SK-N-SH (cell line): Measurements from ENCODE around the gene RNF130. TPM values are rescaled to one million over a fixed set of nuclear protein-coding genes. Genes with fewer than 3 reads are reported as not detected.
A peak's percentile ranks its signal among the peaks of the same experiment; 100 is the strongest.

Experiments
- CTCF ChIA-PET: fragments of 300-600, 350-600 bp; formaldehyde crosslinking; extraction: SDS; loops from one replicate; lab custom pipeline; 2021; lab: Yijun Ruan, JAX
- POLR2A ChIA-PET: fragments of 350-600 bp; sonication (Branson Sonifier 250); formaldehyde crosslinking; extraction: SDS; loops from one replicate; lab custom pipeline; 2020; ENCODE audit warnings: antibody characterized with exemption, inconsistent platforms; lab: Yijun Ruan, JAX
- DNase-seq: peaks from one replicate; pipeline ENCODE4 v3.0.0; 2012
- H2AFZ ChIP-seq: fragments of 200-600 bp; sonication (generic); 2 replicates; pipeline ENCODE4 v1.8.1; 2016; ENCODE audit warnings: antibody characterized with exemption, mild to moderate bottlenecking, low read depth
- H3F3A ChIP-seq: fragments of 200-600 bp; sonication (generic); replicated peaks from 2 replicates; pipeline ENCODE3; 2016; ENCODE audit warnings: antibody characterized with exemption, mild to moderate bottlenecking; ENCODE audit not compliant: insufficient read depth
- H3K27ac ChIP-seq, 2 experiments: fragments of 200-500 bp in 1 of 2; fragments of 200-600 bp in 1 of 2; sonication (Bioruptor generic) in 1 of 2; sonication (generic), shearing (Covaris generic) in 1 of 2; 2 replicates each; pipeline versions ENCODE4 v1.5.1 to v1.6.1; 2014 to 2016; ENCODE audit warnings: low read depth in 2 of 2, inconsistent platforms in 1 of 2, low read length in 1 of 2, mild to moderate bottlenecking in 1 of 2, mixed read lengths in 1 of 2
- H3K27me3 ChIP-seq: fragments of 200-600 bp; sonication (generic), shearing (Covaris generic); 2 replicates; pipeline ENCODE4 v1.6.1; 2016; ENCODE audit warnings: mixed run types; ENCODE audit not compliant: insufficient read depth
- H3K36me3 ChIP-seq, 2 experiments: fragments of 200-500 bp in 1 of 2; fragments of 200-600 bp in 1 of 2; sonication (Bioruptor generic) in 1 of 2; sonication (generic) in 1 of 2; replicated peaks in 1 of 2; 2 replicates each; pipeline versions ENCODE3 to v1.5.1; 2014 to 2016; ENCODE audit warnings: low read length in 1 of 2, mild to moderate bottlenecking in 1 of 2; ENCODE audit not compliant: insufficient read depth in 2 of 2, control insufficient read depth in 1 of 2
- H3K4me1 ChIP-seq, 2 experiments: fragments of 200-500 bp in 1 of 2; fragments of 200-600 bp in 1 of 2; sonication (Bioruptor generic) in 1 of 2; sonication (generic), shearing (Covaris generic) in 1 of 2; 2 replicates each; pipeline versions ENCODE4 v1.5.1 to v1.6.1; 2014 to 2016; ENCODE audit warnings: low read depth in 1 of 2, low read length in 1 of 2, mixed run types in 1 of 2; ENCODE audit not compliant: insufficient read depth in 2 of 2, control insufficient read depth in 1 of 2
- H3K4me2 ChIP-seq: fragments of 200-600 bp; sonication (generic), shearing (Covaris generic); 2 replicates; pipeline ENCODE4 v1.6.1; 2017; ENCODE audit warnings: mixed run types
- H3K4me3 ChIP-seq, 2 experiments: fragments of 200-500 bp in 1 of 2; fragments of 200-600 bp in 1 of 2; sonication (Bioruptor generic) in 1 of 2; sonication (generic), shearing (Covaris generic) in 1 of 2; 2 replicates each; pipeline versions ENCODE4 v1.5.1 to v1.8.1; 2014 to 2016; ENCODE audit warnings: low read depth in 2 of 2, inconsistent platforms in 1 of 2, low read length in 1 of 2, mild to moderate bottlenecking in 1 of 2, mixed read lengths in 1 of 2, moderate library complexity in 1 of 2
- H3K79me2 ChIP-seq: fragments of 200-600 bp; sonication (generic); 2 replicates; pipeline ENCODE4 v1.8.1; 2017; ENCODE audit warnings: mild to moderate bottlenecking; ENCODE audit not compliant: insufficient read depth
- H3K9ac ChIP-seq: fragments of 200-600 bp; sonication (generic); 2 replicates; pipeline ENCODE4 v1.6.1; 2017; ENCODE audit warnings: mixed run types
- H3K9me2 ChIP-seq: fragments of 200-600 bp; sonication (generic); 2 replicates; pipeline ENCODE4 v1.6.1; 2017; ENCODE audit warnings: mixed run types
- H3K9me3 ChIP-seq: fragments of 200-600 bp; sonication (generic); 2 replicates; pipeline ENCODE4 v1.6.1; 2017; ENCODE audit warnings: mixed run types, mild to moderate bottlenecking, moderate library complexity
- H4K20me1 ChIP-seq: fragments of 200-600 bp; sonication (generic); 2 replicates; pipeline ENCODE4 v1.6.1; 2017; ENCODE audit warnings: mild to moderate bottlenecking, mixed run types; ENCODE audit not compliant: insufficient read depth
- CTCF ChIP-seq: fragments of 200-600 bp; sonication (generic); IDR thresholded peaks from 2 replicates; pipeline ENCODE4 v1.6.1; 2017; ENCODE audit warnings: antibody characterized with exemption, mild to moderate bottlenecking, moderate library complexity
- ELF1 ChIP-seq: IDR thresholded peaks from 2 replicates; pipeline ENCODE4 v1.4.0; 2012
- EP300 ChIP-seq, 2 experiments: IDR thresholded peaks; 2 replicates each; pipeline versions ENCODE4 v1.4.0 to v1.6.1; 2012; ENCODE audit warnings: borderline replicate concordance in 1 of 2, low read depth in 1 of 2, low read length in 1 of 2
- FOSL2 ChIP-seq: IDR thresholded peaks from 2 replicates; pipeline ENCODE4 v1.4.0; 2012; ENCODE audit warnings: low read depth, mild to moderate bottlenecking, moderate library complexity, borderline replicate concordance
- FOXJ3 ChIP-seq: sonication (generic); formaldehyde crosslinking; IDR thresholded peaks from 2 replicates; pipeline ENCODE4 v1.5.1; 2020; ENCODE audit warnings: mild to moderate bottlenecking, missing genetic modification reagents
- GATA2 ChIP-seq: sonication (generic); formaldehyde crosslinking; IDR thresholded peaks from 2 replicates; pipeline ENCODE4 v1.5.0; 2020; ENCODE audit warnings: mild to moderate bottlenecking, missing genetic modification reagents
- MAX ChIP-seq: IDR thresholded peaks from 2 replicates; pipeline ENCODE4 v1.4.0; 2012; ENCODE audit warnings: low read depth
- MXI1 ChIP-seq: IDR thresholded peaks from 2 replicates; pipeline ENCODE4 v1.6.1; 2012; ENCODE audit warnings: mild to moderate bottlenecking, low read depth, low read length, improper control_type of control experiment
- POLR2AphosphoS5 ChIP-seq: IDR thresholded peaks from 2 replicates; pipeline ENCODE4 v1.6.1; 2012; ENCODE audit warnings: low read depth, low read length
- RAD21 ChIP-seq: IDR thresholded peaks from 2 replicates; pipeline ENCODE4 v1.6.1; 2012; ENCODE audit warnings: mild to moderate bottlenecking, low read length
- RCOR1 ChIP-seq: fragments of 150-350 bp; IDR thresholded peaks from 2 replicates; pipeline ENCODE4 v1.6.1; 2017; ENCODE audit warnings: antibody characterized with exemption, low read length
- RFX5 ChIP-seq: IDR thresholded peaks from 2 replicates; pipeline ENCODE4 v1.6.1; 2012; ENCODE audit warnings: mild to moderate bottlenecking, improper control_type of control experiment, low read length
- SMC3 ChIP-seq: IDR thresholded peaks from 2 replicates; pipeline ENCODE4 v1.6.1; 2012; ENCODE audit warnings: low read depth, low read length, improper control_type of control experiment
- TAF1 ChIP-seq: IDR thresholded peaks from 2 replicates; pipeline ENCODE4 v1.6.1; 2012; ENCODE audit warnings: low read depth, mild to moderate bottlenecking, low read length, moderate library complexity, borderline replicate concordance
- TEAD4 ChIP-seq: IDR thresholded peaks from 2 replicates; pipeline ENCODE4 v1.4.0; 2012; ENCODE audit warnings: mild to moderate bottlenecking, borderline replicate concordance; ENCODE audit not compliant: insufficient read depth
- YY1 ChIP-seq: IDR thresholded peaks from 2 replicates; pipeline ENCODE4 v1.4.0; 2012; ENCODE audit warnings: low read depth, mild to moderate bottlenecking
- ZBTB33 ChIP-seq: IDR thresholded peaks from 2 replicates; pipeline ENCODE4 v1.4.0; 2012; ENCODE audit warnings: low read depth, borderline replicate concordance
- WGBS: methylation state at CpG from one replicate; pipeline ENCODE4 v1.1.6; 2017; ENCODE audit warnings: low lambda C conversion rate; 5-methylcytosine and 5-hydroxymethylcytosine counted together
- polyA plus RNA-seq, 3 experiments: library from polyadenylated mRNA; depleted of rRNA; stranded (reverse); fragments of >200 nt; gene quantifications; 2 replicates each; pipeline ENCODE4 v1.2.3, GENCODE V29; 2012

Gene RNF130
- polyA plus RNA-seq, 1 of the 3 experiments (the other 2 are of a cell fraction) = 41.4 TPM

GRCh38 chr5:179908528-179908927, 163.0 kb downstream of the RNF130 start:
- Histone ChIP-seq H4K20me1 (peaks cover 16% of the 10 kb centered on the region; the same call in 1 of the 2 replicates), H3K9me2 (no peaks in the 10 kb centered on the region), H3K36me3 (peaks cover 9 to 12% of the 10 kb centered on the region in 2 experiments), H3K9ac (peak overlapping the region; percentile 36; the same call in 1 of the 2 replicates), H3F3A (no peaks in the 10 kb centered on the region), H3K79me2 (peaks cover 30% of the 10 kb centered on the region), H3K4me2 (peak overlapping the region; percentile 75; the same call in 1 of the 2 replicates), H3K27ac (no peak overlapping the region), H2AFZ (peak overlapping the region; percentile 83), H3K27me3 (no peaks in the 10 kb centered on the region), H3K4me3 (no peak overlapping the region), H3K9me3 (no peaks in the 10 kb centered on the region), H3K4me1 (peaks cover 0 to 9% of the 10 kb centered on the region in 2 experiments; a peak in 2 of 4 replicates)
- peak; percentile 67 for DNase-seq
- ChIA-PET CTCF (interaction anchor here (0.6 to 2.3 kb wide), 14 partner anchors 8 to 182 kb away, joined by 3 to 16 read pairs (median 4); no protein-coding TSS in a partner anchor), POLR2A (no interaction called here)
- TF ChIP-seq CTCF = peak; percentile 26; the same call in 1 of the 2 replicates
- peak; percentile 36 for TF ChIP-seq RAD21
- TF ChIP-seq ELF1 = no peak
- 84% methylated on average over 5 of the region's 16 CpGs for WGBS

- Histone ChIP-seq H3K9ac (peak within 1 kb of the TSS; percentile 68), H3K4me2 (peak within 1 kb of the TSS; percentile 98), H3F3A (no peaks in the 10 kb centered on the region), H3K4me3 (peak within 1 kb of the TSS; percentile 56 to 76), H2AFZ (peak within 1 kb of the TSS; percentile 83), H3K27me3 (no peaks in the 10 kb centered on the region), H4K20me1 (peaks cover 16% of the 10 kb centered on the region; the same call in 1 of the 2 replicates), H3K79me2 (peaks cover 35% of the 10 kb centered on the region), H3K36me3 (peaks cover 17 to 20% of the 10 kb centered on the region in 2 experiments), H3K27ac (peak within 1 kb of the TSS in 1 of 2 experiments; percentile 70; a peak in 2 of 4 replicates), H3K4me1 (peaks cover 0 to 9% of the 10 kb centered on the region in 2 experiments; a peak in 2 of 4 replicates), H3K9me3 (no peaks in the 10 kb centered on the region), H3K9me2 (no peaks in the 10 kb centered on the region)
- ChIA-PET CTCF (interaction anchor here (0.6 to 2.3 kb wide), 21 partner anchors 9 to 183 kb away, joined by 3 to 16 read pairs (median 5); no protein-coding TSS in a partner anchor), POLR2A (interaction anchor here (0.6 kb wide), 1 partner anchor 15 kb away, joined by 3 read pairs; no protein-coding TSS in a partner anchor)
- 57% methylated on average over 12 of the region's 105 CpGs for WGBS
- DNase-seq = peak; percentile 96
- TF ChIP-seq TAF1 (0 out of 2 replicates have a peak, but pooled peaks have one; percentile 16), MXI1 (peak; percentile 64; the same call in 1 of the 2 replicates), SMC3 (0 out of 2 replicates have a peak, but pooled peaks have one; percentile 9), POLR2AphosphoS5 (peak; percentile 33; the same call in 1 of the 2 replicates), ZBTB33 (no peak), RFX5 (no peak), CTCF (peak; percentile 31), FOSL2 (no peak), YY1 (no peak), FOXJ3 (CRISPR knock-in tag) (no peak), RAD21 (peak; percentile 10; the same call in 1 of the 2 replicates), EP300 (IDR thresholded peaks at IDR 0.05; ENCODE audit: borderline replicate concordance in 1 of 2, low read depth in 1 of 2, low read length in 1 of 2) (no peak), RCOR1 (no peak), MAX (peak; percentile 23; the same call in 1 of the 2 replicates), GATA2 (no peak), TEAD4 (no peak), ELF1 (no peak)
These were observed 163.8 kb downstream of the RNF130 start, which contains the start of gene TBC1D9B for GRCh38 chr5:179907556-179908324. Gene TBC1D9B (minus strand): TSS chr5:179907897. CDS start chr5:179907821, 76 bp downstream.
